Thyroid gland (tissue), 4 donors: ENCODE data around the gene SFSWAP.

Experiments used
- CTCF ChIP-seq, 6 experiments: fragments of 200-600 bp in 3 of 6; fragments of 450-650 bp in 3 of 6; sonication (generic) in 3 of 6; IDR thresholded peaks; one replicate each; pipeline ENCODE4 v1.5.1; 2016 to 2019; ENCODE audit warnings: antibody characterized with exemption in 6 of 6, mild to moderate bottlenecking in 2 of 6, inconsistent platforms in 1 of 6, moderate library complexity in 1 of 6
- POLR2A ChIP-seq, 2 donors: fragments of 450-650 bp; IDR thresholded peaks; one replicate each; pipeline ENCODE4 v1.6.1; 2017; ENCODE audit warnings: antibody characterized with exemption in 2 of 2, mild to moderate bottlenecking in 2 of 2, moderate library complexity in 1 of 2

- TF ChIP-seq CTCF (IDR thresholded peaks at IDR 0.05) (no peak), POLR2A (IDR thresholded peaks at IDR 0.05) (no peak)
Observed at GRCh38 chr12:131735476-131736445, 24.9 kb downstream of the SFSWAP start.
